ENCODE measurements around the gene FRMPD1. TPM values are rescaled to one million over a fixed set of nuclear protein-coding genes. Genes with fewer than 3 reads are reported as not detected.
"Not testable (repeated sequence)": the region's sequence is repeated elsewhere in the genome, so short reads cannot be mapped to it uniquely, and the experiment has no call there.

The FRMPD1 gene
- total RNA-seq, 6 experiments from 2014 or later: 0.10 to 0.74 (median 0.51) TPM

- intact Hi-C loops (cut with DNase I): no loop called here
- no peaks in the 10 kb centered on the region for H3K36me3 ChIP-seq
- DNase-seq (peak; percentile 70 to 78 (median 71)), ATAC-seq (peak; percentile 95 to 98 (median 97))
- H3K4me3 ChIP-seq: peak within 1 kb of the TSS; percentile 71 to 91 (median 87)
- 3% methylated on average over 28 of the region's 40 CpGs for WGBS (ENCODE audit: insufficient coverage, low coverage, low lambda C conversion rate, missing lambda C conversion rate)
- H3K9me3 ChIP-seq: no peaks in the 10 kb centered on the region
- TF ChIP-seq, protein P1, sequence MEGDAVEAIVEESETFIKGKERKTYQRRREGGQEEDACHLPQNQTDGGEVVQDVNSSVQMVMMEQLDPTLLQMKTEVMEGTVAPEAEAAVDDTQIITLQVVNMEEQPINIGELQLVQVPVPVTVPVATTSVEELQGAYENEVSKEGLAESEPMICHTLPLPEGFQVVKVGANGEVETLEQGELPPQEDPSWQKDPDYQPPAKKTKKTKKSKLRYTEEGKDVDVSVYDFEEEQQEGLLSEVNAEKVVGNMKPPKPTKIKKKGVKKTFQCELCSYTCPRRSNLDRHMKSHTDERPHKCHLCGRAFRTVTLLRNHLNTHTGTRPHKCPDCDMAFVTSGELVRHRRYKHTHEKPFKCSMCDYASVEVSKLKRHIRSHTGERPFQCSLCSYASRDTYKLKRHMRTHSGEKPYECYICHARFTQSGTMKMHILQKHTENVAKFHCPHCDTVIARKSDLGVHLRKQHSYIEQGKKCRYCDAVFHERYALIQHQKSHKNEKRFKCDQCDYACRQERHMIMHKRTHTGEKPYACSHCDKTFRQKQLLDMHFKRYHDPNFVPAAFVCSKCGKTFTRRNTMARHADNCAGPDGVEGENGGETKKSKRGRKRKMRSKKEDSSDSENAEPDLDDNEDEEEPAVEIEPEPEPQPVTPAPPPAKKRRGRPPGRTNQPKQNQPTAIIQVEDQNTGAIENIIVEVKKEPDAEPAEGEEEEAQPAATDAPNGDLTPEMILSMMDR (IDR thresholded peaks at IDR 0.05): no peak
- TF ChIP-seq POLR2A (IDR thresholded peaks at IDR 0.05): no peak
- peak within 1 kb of the TSS; percentile 57 to 83 (median 81) for H3K27ac ChIP-seq
- H3K27me3 ChIP-seq: no peaks in the 10 kb centered on the region
- H3K4me1 ChIP-seq: peaks cover 0 to 6% (median 0%) of the 10 kb centered on the region in 4 donors
Observed at GRCh38 chr9:37753489-37754190, 102.9 kb downstream of the FRMPD1 start, which contains the start of gene TRMT10B. TRMT10B (plus strand) TSS chr9:37753805; CDS start chr9:37761932, 8,127 bp downstream.

GRCh38 chr9:37758747-37759146, 108.0 kb downstream of the FRMPD1 start:
- Histone ChIP-seq H3K9me3 (no peaks in the 10 kb centered on the region), H3K27me3 (no peaks in the 10 kb centered on the region), H3K4me3 (no peak overlapping the region), H3K27ac (no peak overlapping the region), H3K36me3 (no peaks in the 10 kb centered on the region), H3K4me1 (peaks cover 0 to 6% (median 0%) of the 10 kb centered on the region in 4 donors)
- TF ChIP-seq, protein P1 (IDR thresholded peaks at IDR 0.05): no peak
- TF ChIP-seq POLR2A (IDR thresholded peaks at IDR 0.05): no peak
- DNase-seq (no peak), ATAC-seq (no peak)
- intact Hi-C loops (cut with DNase I): no loop called here
- 87% methylated on average over 3 of the region's 3 CpGs for WGBS (ENCODE audit: insufficient coverage, low coverage, low lambda C conversion rate, missing lambda C conversion rate)

DNA sequence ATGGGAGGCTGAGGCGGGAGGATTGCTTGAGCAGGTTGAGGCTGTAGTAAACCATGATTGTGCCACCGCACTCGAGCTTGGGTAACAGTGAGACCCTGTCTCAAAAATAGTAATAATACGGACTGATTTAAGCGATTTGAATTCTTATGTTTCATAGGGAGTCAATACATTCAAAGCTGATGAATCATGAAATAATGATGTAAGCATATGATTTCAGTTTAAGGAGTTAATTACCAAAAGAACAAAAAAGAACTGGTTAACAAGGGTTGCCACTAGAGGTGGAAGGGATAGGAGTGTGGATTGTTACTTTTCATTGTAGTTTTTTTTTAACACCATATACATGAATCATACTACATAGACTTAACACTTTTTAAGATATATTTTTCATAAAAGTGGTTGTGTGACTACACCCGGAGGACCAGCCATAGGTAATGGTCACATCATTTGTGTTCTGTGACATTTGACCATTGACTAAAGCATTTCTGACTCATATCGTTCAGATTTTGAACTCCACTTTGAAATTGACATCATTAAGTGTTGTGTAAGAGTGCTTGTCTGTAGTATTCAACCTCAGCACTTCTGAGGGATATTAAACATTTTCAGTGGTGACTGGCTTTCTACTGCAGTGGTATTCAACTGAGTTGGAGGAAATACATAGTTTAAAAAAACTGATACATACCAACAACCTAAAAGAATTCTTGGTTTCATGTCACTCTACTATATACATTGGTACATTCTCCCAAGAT, 109.8 kb downstream of the FRMPD1 start:
- intact Hi-C loops (cut with DNase I): no loop called here
- no peak for DNase-seq
- TF ChIP-seq POLR2A (IDR thresholded peaks at IDR 0.05): no peak
- TF ChIP-seq, protein P1 (IDR thresholded peaks at IDR 0.05): no peak
- Histone ChIP-seq H3K9me3 (no peaks in the 10 kb centered on the region), H3K4me1 (no peaks in the 10 kb centered on the region), H3K27me3 (no peaks in the 10 kb centered on the region), H3K36me3 (no peaks in the 10 kb centered on the region), H3K4me3 (no peak overlapping the region), H3K27ac (no peak overlapping the region)
- ATAC-seq: peak in 1 of 4 donors; percentile 72
- 78% methylated on average over 7 of the region's 7 CpGs for WGBS (ENCODE audit: insufficient coverage, low coverage, low lambda C conversion rate, missing lambda C conversion rate)

DNA sequence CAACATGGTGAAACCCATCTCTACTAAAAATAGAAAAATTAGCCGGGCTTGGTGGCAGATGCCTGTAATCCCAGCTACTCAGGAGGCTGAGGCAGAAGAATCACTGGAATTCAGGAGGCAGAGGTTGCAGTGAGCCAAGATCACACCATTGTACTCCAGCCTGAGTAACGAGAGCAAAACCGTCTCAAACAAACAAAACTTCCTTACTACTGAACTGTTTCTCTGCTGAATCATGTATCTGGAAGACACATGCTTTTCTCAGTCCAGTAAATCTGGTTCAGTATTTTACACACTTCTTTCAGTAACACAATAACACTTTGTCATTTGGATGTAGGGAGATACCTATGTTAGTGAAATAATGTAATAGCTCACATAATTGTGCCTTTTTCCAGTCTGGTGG, 110.8 kb downstream of the FRMPD1 start:
- H3K27ac ChIP-seq: no peak overlapping the region
- 63% methylated on average over 2 of the region's 3 CpGs for WGBS (ENCODE audit: insufficient coverage, low coverage, low lambda C conversion rate, missing lambda C conversion rate)

DNA sequence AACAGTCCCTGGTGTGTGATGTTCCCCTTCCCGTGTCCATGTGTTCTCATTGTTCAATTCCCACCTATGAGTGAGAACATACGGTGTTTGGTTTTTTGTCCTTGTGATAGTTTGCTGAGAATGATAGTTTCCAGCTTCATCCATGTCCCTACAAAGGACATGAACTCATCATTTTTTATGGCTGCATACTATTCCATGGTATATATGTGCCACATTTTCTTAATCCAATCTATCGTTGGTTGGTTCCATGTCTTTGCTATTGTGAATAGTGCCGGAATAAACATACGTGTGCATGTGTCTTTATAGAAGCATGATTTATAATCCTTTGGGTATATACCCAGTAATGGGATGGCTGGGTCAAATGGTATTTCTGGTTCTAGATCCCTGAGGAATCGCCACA, 114.5 kb downstream of the FRMPD1 start:
- ATAC-seq; DNase-seq; H3K27ac ChIP-seq; H3K4me3 ChIP-seq; H3K36me3 ChIP-seq; H3K27me3 ChIP-seq; H3K4me1 ChIP-seq; intact Hi-C loops (cut with DNase I); H3K9me3 ChIP-seq: not testable (repeated sequence)
- WGBS (ENCODE audit: insufficient coverage, low coverage, low lambda C conversion rate, missing lambda C conversion rate): 78% methylated on average over 5 of the region's 6 CpGs

More for the DNA sequence above, 110.8 kb downstream of the FRMPD1 start:
- H3K4me3 ChIP-seq: no peak overlapping the region
- no peaks in the 10 kb centered on the region for H3K9me3 ChIP-seq
- H3K36me3 ChIP-seq: no peaks in the 10 kb centered on the region
- intact Hi-C loops (cut with DNase I): no loop called here
- no peaks in the 10 kb centered on the region for H3K4me1 ChIP-seq
- no peak for ATAC-seq
- no peaks in the 10 kb centered on the region for H3K27me3 ChIP-seq
- DNase-seq: no peak
- TF ChIP-seq, protein P1 (IDR thresholded peaks at IDR 0.05): no peak
- TF ChIP-seq POLR2A (IDR thresholded peaks at IDR 0.05): no peak

Measured in right lobe of liver (tissue), 6 donors.